Endothelial cell of umbilical vein (primary cell): ENCODE results near the gene KRT6C. TPM values are rescaled to one million over a fixed set of nuclear protein-coding genes. Genes with fewer than 3 reads are reported as not detected.

Source experiments
- BruUV-seq: library from RNA; stranded (reverse); fragments of 400-500 nt; replicated peaks from 2 replicates; lab custom pipeline; 2021; lab: Mats Ljungman, UMichigan
- CTCF ChIA-PET: fragments of 300-600, 350-600 bp; sonication (Branson Sonifier 250); formaldehyde crosslinking; loops from one replicate; lab custom pipeline; 2021; ENCODE audit warnings: antibody characterized with exemption, inconsistent platforms; lab: Charles Lee
- POLR2A ChIA-PET: fragments of 300-600, 350-600 bp; sonication (Branson Sonifier 250); formaldehyde crosslinking; loops from one replicate; lab custom pipeline; 2021; ENCODE audit warnings: antibody characterized with exemption, inconsistent platforms; lab: Charles Lee
- DNase-seq: peaks from one replicate; pipeline ENCODE4 v3.0.0-alpha.2; 2011; ENCODE audit warnings: low read depth, low spot score
- FAIRE-seq: peaks from 2 replicates; lab custom pipeline; 2011; peaks lifted over from hg19 to GRCh38; lab: Jason Lieb, UNC
- H2AFZ ChIP-seq: 2 replicates; pipeline ENCODE4 v1.6.0; 2012; ENCODE audit warnings: low read depth, low read length, control low read depth, inconsistent platforms
- H3K27ac ChIP-seq: 2 replicates; pipeline ENCODE4 v1.5.1; 2011; ENCODE audit warnings: low read depth, mild to moderate bottlenecking, control low read depth, low read length, moderate library complexity; ENCODE audit not compliant: insufficient read depth
- H3K27me3 ChIP-seq, 2 experiments: 2 replicates each; pipeline versions ENCODE4 v1.6.0 to v1.6.1; 2011; ENCODE audit warnings: low read length in 2 of 2, mixed read lengths in 1 of 2; ENCODE audit not compliant: control insufficient read depth in 2 of 2, insufficient read depth in 2 of 2
- H3K36me3 ChIP-seq, 2 experiments: 2 replicates in 1 of 2; 3 replicates in 1 of 2; pipeline ENCODE4 v1.5.1; 2011; ENCODE audit warnings: low read length in 2 of 2, mild to moderate bottlenecking in 1 of 2, moderate library complexity in 1 of 2; ENCODE audit not compliant: control insufficient read depth in 2 of 2, insufficient read depth in 2 of 2; ENCODE audit errors: extremely low read depth in 1 of 2
- H3K4me1 ChIP-seq: 3 replicates; pipeline ENCODE4 v1.5.1; 2011; ENCODE audit warnings: mild to moderate bottlenecking, low read length; ENCODE audit not compliant: control insufficient read depth, insufficient read depth; ENCODE audit errors: extremely low read depth
- H3K4me2 ChIP-seq: 2 replicates; pipeline ENCODE4 v1.6.1; 2011; ENCODE audit warnings: low read length, control low read depth, mixed read lengths; ENCODE audit not compliant: insufficient read depth
- H3K4me3 ChIP-seq, 3 experiments: fragments of 200-600 bp in 1 of 3; sonication (generic), shearing (Covaris generic) in 1 of 3; replicated peaks in 1 of 3; 2 replicates each; pipeline ENCODE4 v1.5.1; 2011 to 2016; ENCODE audit warnings: control low read depth in 3 of 3, low read length in 3 of 3, mild to moderate bottlenecking in 2 of 3, inconsistent platforms in 1 of 3, low read depth in 1 of 3, moderate library complexity in 1 of 3; ENCODE audit not compliant: insufficient read depth in 1 of 3
- H3K79me2 ChIP-seq: 2 replicates; pipeline ENCODE4 v1.6.0; 2012; ENCODE audit warnings: low read length, inconsistent platforms; ENCODE audit not compliant: control insufficient read depth, insufficient read depth
- H3K9ac ChIP-seq: replicated peaks from 2 replicates; pipeline ENCODE3; 2011; ENCODE audit warnings: low read length, control low read depth; ENCODE audit not compliant: insufficient read depth; ENCODE audit errors: extremely low read depth
- H3K9me1 ChIP-seq: replicated peaks from 3 replicates; pipeline ENCODE4 v1.6.0; 2011; ENCODE audit warnings: mild to moderate bottlenecking, low read length; ENCODE audit not compliant: control insufficient read depth, insufficient read depth; ENCODE audit errors: extremely low read depth
- H3K9me3 ChIP-seq: replicated peaks from 2 replicates; pipeline ENCODE4 v1.5.1; 2012; ENCODE audit warnings: low read length, inconsistent platforms; ENCODE audit not compliant: control insufficient read depth, insufficient read depth
- H4K20me1 ChIP-seq: replicated peaks from 2 replicates; pipeline ENCODE3; 2011; ENCODE audit warnings: mild to moderate bottlenecking, low read length; ENCODE audit not compliant: control insufficient read depth, insufficient read depth; ENCODE audit errors: extremely low read depth
- CTCF ChIP-seq, 2 donors: IDR thresholded peaks; 1 replicate in 1 of 2; 2 replicates in 1 of 2; pipeline ENCODE4 v1.5.1; 2011; ENCODE audit warnings: low read length in 2 of 2, mild to moderate bottlenecking in 2 of 2, moderate library complexity in 2 of 2, control low read depth in 1 of 2, inconsistent platforms in 1 of 2, low read depth in 1 of 2; ENCODE audit not compliant: insufficient read depth in 1 of 2; ENCODE audit errors: extremely low read depth in 1 of 2
- EZH2 ChIP-seq: IDR thresholded peaks from 2 replicates; pipeline ENCODE4 v1.6.1; 2012; ENCODE audit warnings: borderline replicate concordance, low read depth, mild to moderate bottlenecking, moderate library complexity, low read length, inconsistent platforms; ENCODE audit not compliant: severe bottlenecking
- FOS ChIP-seq: IDR thresholded peaks from 2 replicates; pipeline ENCODE4 v1.6.1; 2011; ENCODE audit warnings: mild to moderate bottlenecking, low read length, moderate library complexity, borderline replicate concordance; ENCODE audit not compliant: insufficient read depth
- GATA2 ChIP-seq: IDR thresholded peaks from 2 replicates; pipeline ENCODE4 v1.7.0; 2011; ENCODE audit warnings: low read depth, mild to moderate bottlenecking, moderate library complexity, mixed read lengths, low read length; ENCODE audit not compliant: insufficient read length, insufficient read depth
- JUN ChIP-seq: IDR thresholded peaks from 2 replicates; pipeline ENCODE4 v1.6.1; 2011; ENCODE audit warnings: borderline replicate concordance, low read depth; ENCODE audit not compliant: insufficient read length, insufficient read depth
- MAX ChIP-seq: IDR thresholded peaks from 2 replicates; pipeline ENCODE4 v1.6.1; 2011; ENCODE audit not compliant: insufficient read depth, insufficient read length
- MYC ChIP-seq: IDR thresholded peaks from one replicate; pipeline ENCODE4 v1.6.1; 2011; ENCODE audit warnings: mild to moderate bottlenecking, low read depth, low read length
- POLR2A ChIP-seq: IDR thresholded peaks from 2 replicates; pipeline ENCODE4 v1.6.1; 2012; ENCODE audit warnings: low read depth, mild to moderate bottlenecking, control low read depth, low read length
- POLR2AphosphoS5 ChIP-seq: IDR thresholded peaks from 2 replicates; pipeline ENCODE4 v1.6.1; 2012; ENCODE audit warnings: low read depth, mild to moderate bottlenecking, control low read depth, low read length, moderate library complexity; ENCODE audit not compliant: insufficient read depth
- dilution Hi-C: fragments of 300-500 bp; cut with MboI; formaldehyde crosslinking; loops from one replicate; pipeline ENCODE4 v1.15.0; 2019; ENCODE audit warnings: low sequenced_read_pairs; ENCODE audit not compliant: extremely low pct_ligation_motif_present
- intact Hi-C: fragments of 100-400 bp; cut with micrococcal nuclease; formaldehyde crosslinking; loops from one replicate; pipeline ENCODE4 v1.10.0; 2022
- polyA plus RNA-seq, 4 experiments: library from polyadenylated mRNA; depleted of rRNA in 3 of 4; stranded (reverse) in 3 of 4; unstranded in 1 of 4; fragments of >200 nt; gene quantifications; 2 replicates each; pipeline versions ENCODE4 v1.2.1 to v1.2.3, GENCODE V29; 2011 to 2012; ENCODE audit warnings: missing spikeins in 1 of 4
- total RNA-seq: library from RNA; stranded (reverse); gene quantifications from 2 replicates; pipeline ENCODE4 v1.2.3, GENCODE V29; 2021

The KRT6C gene
- total and polyA plus RNA-seq, 2 donors (not counting 3 experiments of a cell fraction or from before 2014, with no cell fraction given), result not detected

GRCh38 chr12:52518574-52519386 lies 45.2 kb upstream of the KRT6C start:
- H3K4me1 ChIP-seq, result no peaks in the 10 kb centered on the region
- no peak overlapping the region for H3K9ac ChIP-seq
- H4K20me1 ChIP-seq, result no peaks in the 10 kb centered on the region
- CTCF ChIA-PET, result interaction anchor here (1.1 kb wide), 1 partner anchor 11 kb away, joined by 3 read pairs; no protein-coding TSS in a partner anchor
- dilution Hi-C loops (no loop called here), intact Hi-C loops (no loop called here)
- H2AFZ ChIP-seq, result no peak overlapping the region
- no peaks in the 10 kb centered on the region for H3K36me3 ChIP-seq
- H3K79me2 ChIP-seq, result no peaks in the 10 kb centered on the region
- POLR2A ChIA-PET, result no interaction called here
- FAIRE-seq (no peak), DNase-seq (no peak)
- no peaks in the 10 kb centered on the region for H3K27me3 ChIP-seq
- no peaks in the 10 kb centered on the region for H3K9me3 ChIP-seq
- no peak overlapping the region for H3K4me2 ChIP-seq
- TF ChIP-seq MAX (no peak), POLR2AphosphoS5 (no peak), CTCF (IDR thresholded peaks at IDR 0.05; ENCODE audit: extremely low read depth in 1 of 2, insufficient read depth in 1 of 2, low read depth in 1 of 2, low read length in 2 of 2) (no peak), FOS (no peak), GATA2 (no peak), EZH2 (no peak), POLR2A (no peak), JUN (no peak), MYC (no peak)
- no peak overlapping the region for H3K4me3 ChIP-seq
- no TSS peak for BruUV-seq
- no peak overlapping the region for H3K27ac ChIP-seq
- no peaks in the 10 kb centered on the region for H3K9me1 ChIP-seq
